Vagina (tissue), 2 donors: ENCODE results near the gene SPHK2. TPM values are rescaled to one million over a fixed set of nuclear protein-coding genes. Genes with fewer than 3 reads are reported as not detected.
A peak's percentile ranks its signal among the peaks of the same experiment; 100 is the strongest.

ENCODE experiments used
- DNase-seq, 2 donors: peaks; one replicate each; pipeline ENCODE4 v3.0.0-alpha.2; 2017; ENCODE audit errors: extremely low spot score in 2 of 2
- H3K27ac ChIP-seq: fragments of 200-600 bp; sonication (generic); one replicate; pipeline ENCODE4 v1.5.1; 2019
- H3K27me3 ChIP-seq: fragments of 200-600 bp; sonication (generic); one replicate; pipeline ENCODE4 v1.5.1; 2019
- H3K36me3 ChIP-seq, 2 donors: fragments of 200-600 bp; sonication (generic); one replicate each; pipeline ENCODE4 v1.5.1; 2017 to 2019
- H3K4me1 ChIP-seq: fragments of 200-600 bp; sonication (generic); one replicate; pipeline ENCODE4 v1.5.1; 2019
- H3K4me3 ChIP-seq, 2 donors: fragments of 200-600 bp; sonication (generic); 1 replicate in 1 of 2; 2 replicates in 1 of 2; pipeline ENCODE4 v1.5.1; 2016 to 2019
- H3K9me3 ChIP-seq: fragments of 200-600 bp; sonication (generic); one replicate; pipeline ENCODE4 v1.5.1; 2019
- CTCF ChIP-seq, 3 experiments: fragments of 450-650 bp in 2 of 3; fragments of 200-600 bp in 1 of 3; sonication (generic) in 1 of 3; IDR thresholded peaks; one replicate each; pipeline ENCODE4 v1.5.1; 2017 to 2019; ENCODE audit warnings: antibody characterized with exemption in 3 of 3, mild to moderate bottlenecking in 2 of 3, moderate library complexity in 2 of 3
- POLR2A ChIP-seq, 2 donors: fragments of 450-650 bp; IDR thresholded peaks; one replicate each; pipeline ENCODE4 v1.6.1; 2017; ENCODE audit warnings: antibody characterized with exemption in 2 of 2, mild to moderate bottlenecking in 2 of 2, moderate library complexity in 2 of 2
- POLR2AphosphoS5 ChIP-seq, 2 donors: sonication (generic); formaldehyde crosslinking; IDR thresholded peaks; one replicate each; pipeline ENCODE4 v1.9.0; 2017; ENCODE audit warnings: antibody characterized with exemption in 2 of 2, mild to moderate bottlenecking in 2 of 2, low read depth in 1 of 2; ENCODE audit not compliant: insufficient read depth in 1 of 2
- intact Hi-C: fragments of 100-400 bp; cut with DNase I; formaldehyde crosslinking; loops from one replicate; pipeline ENCODE4 v1.15.1; 2023
- total RNA-seq: library from RNA; depleted of rRNA; stranded (reverse); fragments of >200 nt; gene quantifications from one replicate; pipeline ENCODE4 v1.2.3, GENCODE V29; 2016

The SPHK2 gene
- total RNA-seq, 1 donor from 2014 or later, result 19.9 TPM

- H3K9me3 ChIP-seq, result no peaks in the 10 kb centered on the region
- intact Hi-C loops, result no loop called here
- H3K4me1 ChIP-seq, result peaks cover 33% of the 10 kb centered on the region
- H3K4me3 ChIP-seq, result peak overlapping the region; percentile 19 to 39
- DNase-seq, result no peak
- peak overlapping the region; percentile 84 for H3K27ac ChIP-seq
- H3K36me3 ChIP-seq, result no peaks in the 10 kb centered on the region
- no peaks in the 10 kb centered on the region for H3K27me3 ChIP-seq
- no peak for TF ChIP-seq POLR2A (IDR thresholded peaks at IDR 0.05)
- peak; percentile 75 to 77 for TF ChIP-seq POLR2AphosphoS5 (IDR thresholded peaks at IDR 0.05; ENCODE audit: insufficient read depth in 1 of 2, low read depth in 1 of 2)
- TF ChIP-seq CTCF (IDR thresholded peaks at IDR 0.05), result no peak
Measured at GRCh38 chr19:48624067-48624594, 4.8 kb downstream of the SPHK2 start.

GRCh38 chr19:48624791-48625723, 5.8 kb downstream of the SPHK2 start:
- DNase-seq, result peak in 1 of 2 donors; percentile 88
- Histone ChIP-seq H3K4me1 (peaks cover 33% of the 10 kb centered on the region), H3K9me3 (no peaks in the 10 kb centered on the region), H3K4me3 (peak overlapping the region; percentile 19 to 39), H3K36me3 (no peaks in the 10 kb centered on the region), H3K27ac (peak overlapping the region; percentile 84), H3K27me3 (no peaks in the 10 kb centered on the region)
- intact Hi-C loops, result no loop called here
- TF ChIP-seq CTCF (IDR thresholded peaks at IDR 0.05) (no peak), POLR2A (IDR thresholded peaks at IDR 0.05) (no peak), POLR2AphosphoS5 (IDR thresholded peaks at IDR 0.05; ENCODE audit: insufficient read depth in 1 of 2, low read depth in 1 of 2) (no peak)

- intact Hi-C loops, result no loop called here
- Histone ChIP-seq H3K36me3 (peaks cover 0 to 4% of the 10 kb centered on the region in 2 donors), H3K27ac (no peak overlapping the region), H3K9me3 (no peaks in the 10 kb centered on the region), H3K4me3 (no peak overlapping the region), H3K4me1 (peaks cover 38% of the 10 kb centered on the region), H3K27me3 (no peaks in the 10 kb centered on the region)
- DNase-seq, result no peak
- TF ChIP-seq POLR2A (IDR thresholded peaks at IDR 0.05) (no peak), CTCF (IDR thresholded peaks at IDR 0.05) (no peak), POLR2AphosphoS5 (IDR thresholded peaks at IDR 0.05; ENCODE audit: insufficient read depth in 1 of 2, low read depth in 1 of 2) (no peak)
Measured at GRCh38 chr19:48625891-48626327, 6.6 kb downstream of the SPHK2 start.

- no peak overlapping the region for H3K27ac ChIP-seq
- TF ChIP-seq POLR2AphosphoS5 (IDR thresholded peaks at IDR 0.05; ENCODE audit: insufficient read depth in 1 of 2, low read depth in 1 of 2) (no peak), POLR2A (IDR thresholded peaks at IDR 0.05) (no peak), CTCF (IDR thresholded peaks at IDR 0.05) (no peak)
- peaks cover 0 to 5% of the 10 kb centered on the region in 2 donors for H3K36me3 ChIP-seq
- peaks cover 52% of the 10 kb centered on the region for H3K4me1 ChIP-seq
- intact Hi-C loops, result no loop called here
- no peaks in the 10 kb centered on the region for H3K27me3 ChIP-seq
- no peak for DNase-seq
- no peak overlapping the region for H3K4me3 ChIP-seq
- H3K9me3 ChIP-seq, result no peaks in the 10 kb centered on the region
Measured at GRCh38 chr19:48627201-48627864, 8.0 kb downstream of the SPHK2 start.
